ENCODE data around the gene BBS12.

BBS12 gene

GRCh38 chr4:122744229-122744628 lies 11.7 kb downstream of the BBS12 start:
- TF ChIP-seq CTCF (conservative IDR thresholded peaks at IDR 0.05; ENCODE audit: control insufficient read depth, insufficient read depth, low read depth, low read length), result no peak
- no peak overlapping the region for H3K4me3 ChIP-seq (ENCODE audit: control insufficient read depth, low read depth, low read length)
- DNase-seq (ENCODE audit: low read depth), result peak; percentile 78

DNA sequence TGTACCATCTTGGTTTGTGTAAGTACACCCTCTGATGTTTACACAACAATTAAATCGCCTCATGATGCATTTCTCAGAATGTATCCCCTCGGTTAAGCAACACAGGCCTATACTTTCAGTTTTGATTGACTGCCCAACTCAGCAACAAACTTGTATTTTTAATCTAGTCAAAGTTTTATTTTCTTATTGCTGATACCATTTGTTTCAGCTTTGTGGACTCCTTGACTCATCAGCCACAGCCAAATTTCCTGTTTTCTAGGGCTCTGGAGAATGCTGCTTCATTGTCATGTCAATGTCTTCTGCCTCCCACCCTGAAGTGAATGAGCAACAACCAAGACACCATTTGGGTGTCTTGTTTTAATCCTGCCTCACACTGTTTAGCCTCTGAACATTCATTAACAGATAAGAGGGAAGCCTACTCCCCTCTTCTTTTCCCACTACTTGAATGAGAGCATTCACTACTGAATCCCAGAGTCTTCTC lies 14.0 kb downstream of the BBS12 start:
- DNase-seq (ENCODE audit: low read depth), result peak; percentile 48
- H3K4me3 ChIP-seq (ENCODE audit: control insufficient read depth, low read depth, low read length), result no peak overlapping the region
- no peak for TF ChIP-seq CTCF (conservative IDR thresholded peaks at IDR 0.05; ENCODE audit: control insufficient read depth, insufficient read depth, low read depth, low read length)

DNA sequence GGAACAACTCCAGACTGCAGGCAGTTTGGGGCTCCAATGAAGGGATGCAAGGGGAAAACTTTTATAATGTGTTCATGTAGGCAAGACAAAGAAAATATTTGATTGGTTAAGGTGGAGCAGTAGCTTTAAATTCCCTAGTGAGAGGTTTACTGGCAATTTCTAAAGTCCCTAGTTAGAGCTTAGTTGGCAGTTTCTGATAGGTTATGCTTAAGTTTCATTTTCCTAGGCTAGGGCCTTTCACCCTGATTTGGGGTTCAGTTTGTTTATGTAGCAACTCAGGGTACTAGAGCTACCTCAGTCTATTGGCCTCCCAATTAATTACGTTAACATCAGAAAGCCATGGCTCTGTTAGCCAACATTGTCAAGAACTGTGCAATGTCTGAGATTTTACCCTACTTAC lies 14.6 kb downstream of the BBS12 start:
- H3K4me3 ChIP-seq (ENCODE audit: control insufficient read depth, low read depth, low read length), result no peak overlapping the region
- TF ChIP-seq CTCF (conservative IDR thresholded peaks at IDR 0.05; ENCODE audit: control insufficient read depth, insufficient read depth, low read depth, low read length), result no peak
- DNase-seq (ENCODE audit: low read depth), result no peak

DNA sequence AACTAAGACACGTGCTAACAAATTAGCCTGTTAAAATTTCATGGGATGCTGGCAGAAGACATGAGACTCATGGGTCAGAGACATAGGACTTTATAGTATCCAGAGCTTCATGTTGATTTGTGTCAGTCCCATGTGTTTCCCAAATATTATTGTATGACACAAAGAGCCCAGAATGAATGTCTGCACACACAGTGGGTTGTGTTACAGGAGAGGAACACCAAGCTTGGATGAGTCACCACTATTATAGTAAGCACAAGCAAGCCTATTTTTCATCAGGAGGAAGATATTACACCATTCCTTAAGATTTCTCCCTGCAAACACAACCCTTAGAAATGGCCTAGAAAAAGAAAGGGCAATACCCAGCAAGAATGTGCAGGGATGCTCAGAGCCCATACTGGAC lies 15.4 kb downstream of the BBS12 start:
- peak; percentile 86 for DNase-seq (ENCODE audit: low read depth)
- no peak overlapping the region for H3K4me3 ChIP-seq (ENCODE audit: control insufficient read depth, low read depth, low read length)
- TF ChIP-seq CTCF (conservative IDR thresholded peaks at IDR 0.05; ENCODE audit: control insufficient read depth, insufficient read depth, low read depth, low read length), result no peak

DNA sequence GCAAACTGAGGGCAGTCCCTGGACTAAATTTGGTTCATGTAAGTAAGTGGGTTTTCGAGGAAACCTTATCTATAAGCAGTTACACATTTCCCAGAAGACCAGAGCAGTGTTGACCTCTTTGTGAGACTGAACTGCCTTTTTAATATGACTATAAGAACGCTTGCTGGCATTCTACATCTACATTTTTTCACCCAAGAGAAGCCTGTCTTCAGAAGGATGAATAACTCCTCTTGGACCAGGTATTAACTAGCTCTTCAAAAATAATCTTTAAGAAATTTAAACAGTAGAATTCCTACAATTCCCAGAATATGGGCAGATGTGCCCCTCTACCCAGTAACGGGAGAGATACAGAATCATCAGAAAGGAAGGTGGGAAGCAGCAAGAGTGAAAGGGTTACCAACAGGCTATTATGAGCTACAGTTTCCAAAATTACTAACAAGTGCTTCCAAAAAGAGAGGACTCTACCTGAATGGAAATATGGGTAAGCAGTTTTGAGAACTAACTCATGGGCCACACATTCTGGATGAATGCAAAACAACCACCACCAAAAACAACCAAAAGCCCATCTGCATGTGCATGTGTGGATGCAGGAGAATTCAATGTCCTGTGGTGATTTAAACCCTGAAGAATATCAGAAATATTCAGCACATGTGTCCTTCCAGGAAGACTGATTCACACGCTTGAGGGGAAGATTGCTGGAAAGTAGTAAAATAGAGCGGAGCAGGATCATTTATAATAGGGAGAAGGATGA lies 17.4 kb downstream of the BBS12 start:
- no peak overlapping the region for H3K4me3 ChIP-seq (ENCODE audit: control insufficient read depth, low read depth, low read length)
- TF ChIP-seq CTCF (conservative IDR thresholded peaks at IDR 0.05; ENCODE audit: control insufficient read depth, insufficient read depth, low read depth, low read length), result no peak
- DNase-seq (ENCODE audit: low read depth), result no peak

DNA sequence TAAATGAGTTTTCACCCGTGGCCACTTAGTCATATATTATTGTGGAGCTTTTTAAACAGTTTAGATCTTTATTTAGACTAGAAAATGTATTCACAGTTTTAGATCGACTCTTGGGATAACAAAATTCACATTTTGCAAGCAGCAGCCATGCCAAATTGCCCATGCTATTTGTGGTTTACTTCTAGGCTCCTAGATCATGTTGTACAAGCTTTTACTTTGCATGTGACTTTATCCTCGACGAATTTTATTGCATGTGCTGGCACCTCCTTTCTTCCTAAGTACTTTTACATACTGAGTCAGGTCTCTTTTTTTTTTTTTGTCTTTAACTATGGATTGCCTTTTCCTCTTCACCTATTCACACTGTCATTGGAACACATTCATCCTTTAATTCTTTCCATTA lies 23.2 kb downstream of the BBS12 start:
- no peak for TF ChIP-seq CTCF (conservative IDR thresholded peaks at IDR 0.05; ENCODE audit: control insufficient read depth, insufficient read depth, low read depth, low read length)
- no peak overlapping the region for H3K4me3 ChIP-seq (ENCODE audit: control insufficient read depth, low read depth, low read length)
- no peak for DNase-seq (ENCODE audit: low read depth)
